Activated T-cell treated with anti-CD3 and anti-CD28 coated beads, Interleukin-2, amount 50 U/mL, for 72 hours (primary cell): Measurements from ENCODE around the gene C3orf52. TPM values are rescaled to one million over a fixed set of nuclear protein-coding genes. Genes with fewer than 3 reads are reported as not detected.

Source experiments
- ATAC-seq, 2 donors: fragments of 150-1000 bp; cut with Tn5 transposase; replicated peaks in 1 of 2; 2 replicates each; pipeline ENCODE4 v1.10.0; 2021; ENCODE audit warnings: moderate library complexity in 2 of 2, mild to moderate bottlenecking in 1 of 2
- DNase-seq, 2 donors: peaks; one replicate each; pipeline ENCODE4 v3.0.0; 2021 to 2022; ENCODE audit warnings: mixed read lengths in 1 of 2
- H3K27ac Mint-ChIP-seq: one replicate; pipeline ENCODE4 v1.8.0; 2022; ENCODE audit warnings: mild to moderate bottlenecking, moderate library complexity, mixed read lengths
- H3K27me3 Mint-ChIP-seq: one replicate; pipeline ENCODE4 v1.8.0; 2022; ENCODE audit warnings: low read depth, mixed read lengths
- H3K36me3 Mint-ChIP-seq, 2 donors: one replicate each; pipeline ENCODE4 v1.8.0; 2022; ENCODE audit warnings: mixed read lengths in 2 of 2, mild to moderate bottlenecking in 1 of 2; ENCODE audit not compliant: insufficient read depth in 2 of 2
- H3K4me1 Mint-ChIP-seq: one replicate; pipeline ENCODE4 v1.8.0; 2022; ENCODE audit warnings: low read depth, mixed read lengths
- H3K4me3 Mint-ChIP-seq, 2 donors: one replicate each; pipeline ENCODE4 v1.8.0; 2022; ENCODE audit warnings: mild to moderate bottlenecking in 2 of 2, mixed read lengths in 2 of 2, moderate library complexity in 2 of 2
- H3K9me3 Mint-ChIP-seq, 2 donors: one replicate each; pipeline ENCODE4 v1.8.0; 2022; ENCODE audit warnings: mixed read lengths in 2 of 2
- total RNA-seq, 2 donors: library from RNA; stranded (reverse); gene quantifications; one replicate each; pipeline ENCODE4 v1.2.3, GENCODE V29; 2022

Gene C3orf52
- total RNA-seq, 2 donors from 2014 or later = 3.2 to 4.1 TPM

- Mint-ChIP-seq H3K9me3 (no peaks in the 10 kb centered on the region), H3K4me1 (peaks cover 82% of the 10 kb centered on the region), H3K4me3 (peak overlapping the region; percentile 53 to 56), H3K27me3 (no peaks in the 10 kb centered on the region), H3K27ac (peak overlapping the region; percentile 20), H3K36me3 (peaks cover 4 to 6% of the 10 kb centered on the region in 2 donors)
- peak; percentile 57 to 60 for DNase-seq
- peak; percentile 74 to 78 for ATAC-seq
Observed at GRCh38 chr3:112128843-112129727, 42.9 kb downstream of the C3orf52 start.

- peaks cover 92% of the 10 kb centered on the region for H3K4me1 Mint-ChIP-seq
- peak overlapping the region; percentile 73 for H3K27ac Mint-ChIP-seq
- H3K36me3 Mint-ChIP-seq = peaks cover 4 to 6% of the 10 kb centered on the region in 2 donors
- H3K9me3 Mint-ChIP-seq = no peaks in the 10 kb centered on the region
- DNase-seq = no peak
- ATAC-seq = no peak
- peak overlapping the region; percentile 56 to 80 for H3K4me3 Mint-ChIP-seq
- H3K27me3 Mint-ChIP-seq = no peaks in the 10 kb centered on the region
Observed at GRCh38 chr3:112129925-112130637, 43.9 kb downstream of the C3orf52 start.

GRCh38 chr3:112130638-112130993 lies 44.4 kb downstream of the C3orf52 start:
- Mint-ChIP-seq H3K9me3 (no peaks in the 10 kb centered on the region), H3K4me3 (peak overlapping the region; percentile 53 to 80), H3K36me3 (peaks cover 4 to 6% of the 10 kb centered on the region in 2 donors), H3K27ac (peak overlapping the region; percentile 73), H3K4me1 (peaks cover 96% of the 10 kb centered on the region), H3K27me3 (no peaks in the 10 kb centered on the region)
- DNase-seq = no peak
- ATAC-seq = no peak

- Mint-ChIP-seq H3K36me3 (peaks cover 4 to 6% of the 10 kb centered on the region in 2 donors), H3K9me3 (no peaks in the 10 kb centered on the region), H3K27me3 (no peaks in the 10 kb centered on the region), H3K4me3 (peak overlapping the region; percentile 62 to 80), H3K27ac (peak overlapping the region; percentile 40), H3K4me1 (peaks cover 96% of the 10 kb centered on the region)
- DNase-seq = no peak
- no peak for ATAC-seq
Observed at GRCh38 chr3:112131111-112131510, 44.9 kb downstream of the C3orf52 start.

GRCh38 chr3:112132088-112132487 lies 45.9 kb downstream of the C3orf52 start:
- ATAC-seq = no peak
- no peak for DNase-seq
- peaks cover 96% of the 10 kb centered on the region for H3K4me1 Mint-ChIP-seq
- H3K27me3 Mint-ChIP-seq = no peaks in the 10 kb centered on the region
- H3K9me3 Mint-ChIP-seq = no peaks in the 10 kb centered on the region
- peak overlapping the region; percentile 93 to 96 for H3K4me3 Mint-ChIP-seq
- H3K36me3 Mint-ChIP-seq = peaks cover 4 to 6% of the 10 kb centered on the region in 2 donors
- H3K27ac Mint-ChIP-seq = peak overlapping the region; percentile 61

GRCh38 chr3:112132554-112132953 lies 46.4 kb downstream of the C3orf52 start:
- Mint-ChIP-seq H3K27me3 (no peaks in the 10 kb centered on the region), H3K36me3 (peaks cover 4 to 6% of the 10 kb centered on the region in 2 donors), H3K27ac (peak overlapping the region; percentile 88), H3K4me3 (peak overlapping the region; percentile 93 to 96), H3K4me1 (peaks cover 96% of the 10 kb centered on the region), H3K9me3 (no peaks in the 10 kb centered on the region)
- DNase-seq (no peak), ATAC-seq (no peak)

GRCh38 chr3:112132975-112133448 lies 46.8 kb downstream of the C3orf52 start, which contains the start of gene GCSAM:
GCSAM (minus strand) TSS chr3:112133248; CDS start chr3:112133120, 128 bp downstream.
- peak within 1 kb of the TSS; percentile 88 for H3K27ac Mint-ChIP-seq
- peak; percentile 86 to 88 for ATAC-seq
- H3K4me1 Mint-ChIP-seq = peaks cover 93% of the 10 kb centered on the region
- peak within 1 kb of the TSS; percentile 93 to 96 for H3K4me3 Mint-ChIP-seq
- H3K9me3 Mint-ChIP-seq = no peaks in the 10 kb centered on the region
- DNase-seq = peak; percentile 76 to 77
- no peaks in the 10 kb centered on the region for H3K27me3 Mint-ChIP-seq
- peaks cover 4 to 6% of the 10 kb centered on the region in 2 donors for H3K36me3 Mint-ChIP-seq

- Mint-ChIP-seq H3K4me3 (peak overlapping the region; percentile 93 to 96), H3K4me1 (peaks cover 85% of the 10 kb centered on the region), H3K27me3 (no peaks in the 10 kb centered on the region), H3K36me3 (peaks cover 4 to 6% of the 10 kb centered on the region in 2 donors), H3K27ac (peak overlapping the region; percentile 88), H3K9me3 (no peaks in the 10 kb centered on the region)
- no peak for DNase-seq
- no peak for ATAC-seq
Observed at GRCh38 chr3:112133626-112134334, 47.6 kb downstream of the C3orf52 start.

- Mint-ChIP-seq H3K9me3 (no peaks in the 10 kb centered on the region), H3K27me3 (no peaks in the 10 kb centered on the region), H3K27ac (peak overlapping the region; percentile 81), H3K4me3 (peak overlapping the region; percentile 93 to 96), H3K4me1 (peaks cover 78% of the 10 kb centered on the region), H3K36me3 (peaks cover 2 to 6% of the 10 kb centered on the region in 2 donors)
- DNase-seq = no peak
- ATAC-seq = peak; percentile 18 to 20
Observed at GRCh38 chr3:112134335-112135124, 48.3 kb downstream of the C3orf52 start.

- DNase-seq (no peak), ATAC-seq (no peak)
- peaks cover 73% of the 10 kb centered on the region for H3K4me1 Mint-ChIP-seq
- H3K9me3 Mint-ChIP-seq = no peaks in the 10 kb centered on the region
- H3K27me3 Mint-ChIP-seq = no peaks in the 10 kb centered on the region
- H3K4me3 Mint-ChIP-seq = peak overlapping the region; percentile 35 to 40
- H3K36me3 Mint-ChIP-seq = peaks cover 2% of the 10 kb centered on the region in 2 donors
- peak overlapping the region; percentile 54 for H3K27ac Mint-ChIP-seq
Observed at GRCh38 chr3:112136046-112136445, 49.9 kb downstream of the C3orf52 start.

- no peak for ATAC-seq
- H3K27me3 Mint-ChIP-seq = no peaks in the 10 kb centered on the region
- no peak overlapping the region for H3K27ac Mint-ChIP-seq
- H3K36me3 Mint-ChIP-seq = peaks cover 0 to 2% of the 10 kb centered on the region in 2 donors
- peak overlapping the region in 1 of 2 donors; percentile 7 for H3K4me3 Mint-ChIP-seq
- no peaks in the 10 kb centered on the region for H3K9me3 Mint-ChIP-seq
- H3K4me1 Mint-ChIP-seq = peaks cover 66% of the 10 kb centered on the region
- DNase-seq = peak in 1 of 2 donors; percentile 31
Observed at GRCh38 chr3:112136959-112137693, 50.9 kb downstream of the C3orf52 start.
